Activated CD8-positive, alpha-beta T cell treated with anti-CD3 and anti-CD28 coated beads, Interleukin-2, amount 10 ng/mL, durations not matched to agents 7 days and 5 days (primary cell): ENCODE data around the gene SH3BP5L. TPM values are rescaled to one million over a fixed set of nuclear protein-coding genes. Genes with fewer than 3 reads are reported as not detected.

Experiments
- ATAC-seq: fragments of 150-1000 bp; cut with Tn5 transposase; one replicate; pipeline ENCODE4 v1.10.0; 2021; ENCODE audit warnings: moderate library complexity
- CTCF ChIA-PET: fragments of 350-600 bp; sonication (Branson Sonifier 250); formaldehyde crosslinking; loops from one replicate; lab custom pipeline; 2021; ENCODE audit warnings: antibody characterized with exemption; lab: Charles Lee
- POLR2A ChIA-PET: fragments of 350-600 bp; sonication (Branson Sonifier 250); formaldehyde crosslinking; loops from one replicate; lab custom pipeline; 2021; ENCODE audit warnings: antibody characterized with exemption; lab: Charles Lee
- DNase-seq: peaks from one replicate; pipeline ENCODE4 v3.0.0-alpha.2; 2020
- H3K27ac Mint-ChIP-seq: one replicate; pipeline ENCODE4 v1.8.0; 2021; ENCODE audit warnings: mild to moderate bottlenecking, mixed read lengths
- H3K27me3 Mint-ChIP-seq: one replicate; pipeline ENCODE4 v1.8.0; 2021; ENCODE audit warnings: low read depth, mixed read lengths
- H3K36me3 Mint-ChIP-seq: one replicate; pipeline ENCODE4 v1.8.0; 2021; ENCODE audit warnings: low read depth, mixed read lengths
- H3K4me1 Mint-ChIP-seq: one replicate; pipeline ENCODE4 v1.8.0; 2021; ENCODE audit warnings: low read depth, mixed read lengths
- H3K4me3 Mint-ChIP-seq: one replicate; pipeline ENCODE4 v1.8.0; 2021; ENCODE audit warnings: mild to moderate bottlenecking, mixed read lengths
- H3K9me3 Mint-ChIP-seq: one replicate; pipeline ENCODE4 v1.8.0; 2022; ENCODE audit warnings: mixed read lengths; ENCODE audit not compliant: insufficient read depth
- total RNA-seq, 2 experiments: library from RNA; stranded (reverse); gene quantifications; one replicate each; pipeline ENCODE4 v1.2.3, GENCODE V29; 2021

SH3BP5L gene
- total RNA-seq, 2 experiments from 2014 or later = 28.9 to 31.4 TPM

GRCh38 chr1:248817065-248817464, 8.7 kb downstream of the SH3BP5L start:
- peak; percentile 14 for ATAC-seq
- no peaks in the 10 kb centered on the region for H3K9me3 Mint-ChIP-seq
- CTCF ChIA-PET = interaction anchor here (1.5 kb wide), 1 partner anchor 11 kb away, joined by 6 read pairs; no protein-coding TSS in a partner anchor
- peaks cover 63% of the 10 kb centered on the region for H3K36me3 Mint-ChIP-seq
- H3K4me1 Mint-ChIP-seq = peaks cover 44% of the 10 kb centered on the region
- no peak overlapping the region for H3K4me3 Mint-ChIP-seq
- H3K27ac Mint-ChIP-seq = peak overlapping the region; percentile 81
- POLR2A ChIA-PET = no interaction called here
- no peak for DNase-seq
- no peaks in the 10 kb centered on the region for H3K27me3 Mint-ChIP-seq

DNA sequence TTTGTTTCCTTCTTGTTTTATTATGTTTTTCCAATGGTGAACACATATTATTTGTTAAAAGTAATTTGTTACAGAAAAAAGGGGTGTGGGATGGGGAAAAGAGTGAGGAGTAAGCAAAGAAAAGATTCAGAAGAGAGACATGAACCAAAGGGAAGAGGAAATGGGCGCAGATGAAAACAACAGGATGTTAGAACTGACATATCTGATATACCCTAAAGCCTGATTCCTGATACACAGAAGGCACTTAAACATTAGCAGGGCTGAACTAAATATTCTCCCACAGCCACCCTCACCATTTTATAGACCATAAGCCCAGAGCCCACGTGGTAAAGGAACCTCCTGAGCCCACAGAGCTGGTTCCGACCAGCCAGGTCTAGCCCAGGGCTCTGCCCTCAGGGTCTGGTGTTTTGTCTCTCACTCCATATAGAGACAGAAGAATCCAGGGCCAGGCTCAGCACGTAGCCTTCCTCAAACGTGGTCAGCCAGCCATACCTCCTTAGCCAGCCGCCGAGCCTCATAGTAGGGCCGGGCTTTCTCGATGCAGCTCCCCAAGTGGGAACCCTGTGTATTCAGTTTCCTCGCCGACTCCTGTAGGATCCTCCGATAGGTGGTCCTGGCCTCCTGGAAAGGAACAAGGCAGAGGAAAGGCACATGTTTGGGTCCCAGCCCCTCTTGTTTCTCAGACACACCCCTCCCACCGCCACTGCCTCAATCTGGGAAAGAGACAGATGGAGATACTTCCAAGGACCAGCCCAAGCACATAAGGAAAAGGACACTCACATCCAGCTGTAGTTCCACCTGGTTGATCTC, 9.5 kb downstream of the SH3BP5L start:
- ChIA-PET CTCF (interaction anchor here (1.5 kb wide), 1 partner anchor 10 kb away, joined by 6 read pairs; no protein-coding TSS in a partner anchor), POLR2A (interaction anchor here (0.7 kb wide), 1 partner anchor 1595 kb away, joined by 3 read pairs; no protein-coding TSS in a partner anchor)
- Mint-ChIP-seq H3K4me1 (peaks cover 37% of the 10 kb centered on the region), H3K36me3 (peaks cover 59% of the 10 kb centered on the region), H3K27ac (peak overlapping the region; percentile 81), H3K9me3 (no peaks in the 10 kb centered on the region), H3K4me3 (no peak overlapping the region), H3K27me3 (no peaks in the 10 kb centered on the region)
- ATAC-seq (no peak), DNase-seq (no peak)

DNA sequence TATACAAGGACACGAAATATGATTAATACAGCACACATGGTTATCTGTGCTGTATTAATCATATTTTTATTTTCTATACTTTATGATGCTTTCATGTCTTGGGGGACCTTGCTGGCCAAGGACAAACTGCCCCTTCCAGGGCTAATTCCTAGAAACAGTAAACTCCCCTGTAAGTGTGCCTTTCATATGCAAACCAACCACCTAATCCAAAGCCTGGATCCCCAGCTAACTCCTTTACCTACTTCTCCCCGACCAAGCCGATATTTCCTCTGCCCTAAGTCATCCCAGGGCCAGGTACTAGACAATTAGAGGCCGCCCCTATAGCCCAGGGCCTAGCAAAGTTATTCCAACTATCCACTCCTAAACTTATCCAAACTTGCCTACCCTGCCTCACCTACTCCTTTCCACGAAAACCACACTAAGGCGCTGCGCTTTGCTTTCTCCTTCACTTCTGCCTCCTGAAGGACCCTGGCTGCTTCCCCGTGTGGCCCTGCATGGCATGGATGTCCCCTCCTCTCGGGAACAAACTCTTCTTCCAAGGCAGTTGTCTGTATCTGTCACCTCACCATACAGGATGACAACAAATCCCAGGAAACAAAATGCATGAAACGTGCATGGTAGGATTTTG, 10.2 kb downstream of the SH3BP5L start:
- DNase-seq = no peak
- no peaks in the 10 kb centered on the region for H3K9me3 Mint-ChIP-seq
- H3K4me1 Mint-ChIP-seq = peaks cover 37% of the 10 kb centered on the region
- no peak for ATAC-seq
- H3K27me3 Mint-ChIP-seq = no peaks in the 10 kb centered on the region
- POLR2A ChIA-PET = no interaction called here
- CTCF ChIA-PET = no interaction called here
- no peak overlapping the region for H3K4me3 Mint-ChIP-seq
- peaks cover 58% of the 10 kb centered on the region for H3K36me3 Mint-ChIP-seq
- H3K27ac Mint-ChIP-seq = peak overlapping the region; percentile 81

DNA sequence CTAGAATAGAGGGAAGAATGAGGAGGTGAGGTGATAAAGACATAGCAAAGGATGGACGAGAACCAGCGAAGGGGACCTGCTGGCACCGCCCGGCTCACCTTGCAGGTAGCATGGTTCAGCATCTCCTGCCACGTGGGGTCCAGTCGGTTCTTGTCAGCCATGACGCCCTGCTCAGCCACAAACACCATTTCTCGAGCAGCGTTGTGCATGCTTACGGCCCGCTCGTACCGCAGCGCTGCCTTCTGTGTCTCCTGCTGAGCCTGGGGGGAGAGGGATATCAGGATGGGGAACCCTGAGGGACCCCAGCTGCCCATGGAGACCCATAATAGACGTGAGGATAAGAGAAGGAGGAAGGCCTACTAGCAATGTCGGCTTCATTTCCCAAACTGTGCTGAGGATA, 11.4 kb downstream of the SH3BP5L start:
- H3K4me3 Mint-ChIP-seq = no peak overlapping the region
- peaks cover 33% of the 10 kb centered on the region for H3K4me1 Mint-ChIP-seq
- ChIA-PET CTCF (no interaction called here), POLR2A (no interaction called here)
- no peaks in the 10 kb centered on the region for H3K27me3 Mint-ChIP-seq
- peaks cover 52% of the 10 kb centered on the region for H3K36me3 Mint-ChIP-seq
- H3K27ac Mint-ChIP-seq = peak overlapping the region; percentile 27
- DNase-seq (no peak), ATAC-seq (no peak)
- no peaks in the 10 kb centered on the region for H3K9me3 Mint-ChIP-seq

DNA sequence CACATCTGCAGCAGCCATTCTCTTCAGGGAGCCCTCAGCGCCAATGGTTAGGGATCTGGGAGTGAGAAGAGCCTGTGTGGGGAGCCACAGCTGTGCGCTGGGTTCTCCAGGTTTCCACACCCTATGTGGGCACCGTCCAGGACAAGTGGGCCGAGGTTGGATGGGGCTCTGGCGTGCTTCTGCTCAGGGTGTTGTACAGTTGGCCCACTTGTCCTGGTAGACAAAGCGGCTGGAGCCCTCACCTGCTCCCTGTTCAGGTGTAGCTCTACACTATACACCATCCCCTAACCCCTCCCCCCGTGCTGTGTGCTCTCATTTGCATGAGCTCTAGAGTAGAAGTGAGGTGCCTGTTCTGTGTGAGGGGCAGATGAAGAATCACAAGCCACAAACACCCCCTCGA, 12.2 kb downstream of the SH3BP5L start:
- no peak overlapping the region for H3K27ac Mint-ChIP-seq
- ATAC-seq = no peak
- DNase-seq = no peak
- no peaks in the 10 kb centered on the region for H3K9me3 Mint-ChIP-seq
- POLR2A ChIA-PET = interaction anchor here (1.4 kb wide), 1 partner anchor 13 kb away, joined by 4 read pairs; the partner anchor contains the start of gene SH3BP5L
- H3K4me3 Mint-ChIP-seq = no peak overlapping the region
- no peaks in the 10 kb centered on the region for H3K27me3 Mint-ChIP-seq
- H3K4me1 Mint-ChIP-seq = peaks cover 25% of the 10 kb centered on the region
- CTCF ChIA-PET = no interaction called here
- H3K36me3 Mint-ChIP-seq = peaks cover 47% of the 10 kb centered on the region

DNA sequence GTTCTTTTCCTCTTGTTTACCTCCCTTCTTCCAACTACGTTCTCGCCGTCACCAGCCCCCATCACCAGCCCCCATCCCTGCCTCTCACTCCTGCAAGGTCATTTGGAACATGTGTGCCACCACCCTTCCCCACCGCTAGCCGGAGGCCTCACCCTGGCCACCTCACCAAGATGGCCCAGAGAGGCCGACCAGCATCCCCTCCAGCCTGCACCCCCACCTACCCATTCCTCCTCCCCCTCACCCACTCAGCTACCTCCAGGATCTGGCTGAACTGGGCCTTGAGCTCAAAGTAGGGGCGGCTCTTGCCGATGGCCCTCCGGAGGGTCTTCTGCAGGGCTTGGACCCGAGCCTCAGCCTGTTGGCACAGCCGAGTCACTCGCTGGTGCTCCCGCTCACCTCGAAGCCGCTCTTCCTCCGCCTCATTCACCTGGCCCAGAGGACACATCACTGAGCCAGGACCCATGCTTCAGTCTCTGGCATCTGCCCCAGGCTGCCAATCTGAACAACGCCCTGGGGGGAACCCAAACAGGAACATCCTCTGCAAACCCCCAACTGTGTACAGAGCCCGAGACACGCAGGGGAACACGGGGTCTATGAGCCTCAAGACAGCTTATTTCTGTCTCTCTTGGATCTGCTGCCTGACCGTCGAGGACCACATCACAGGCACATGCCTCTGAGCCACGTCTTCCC, 12.8 kb downstream of the SH3BP5L start:
- peaks cover 43% of the 10 kb centered on the region for H3K36me3 Mint-ChIP-seq
- ChIA-PET POLR2A (interaction anchor here (0.6 to 1.4 kb wide), 2 partner anchors 14 to 27 kb away, joined by 3 to 4 read pairs; partner anchors contain the start of gene SH3BP5L), CTCF (no interaction called here)
- no peak overlapping the region for H3K27ac Mint-ChIP-seq
- H3K4me1 Mint-ChIP-seq = peaks cover 25% of the 10 kb centered on the region
- no peak overlapping the region for H3K4me3 Mint-ChIP-seq
- DNase-seq = no peak
- ATAC-seq = no peak
- H3K27me3 Mint-ChIP-seq = no peaks in the 10 kb centered on the region
- H3K9me3 Mint-ChIP-seq = no peaks in the 10 kb centered on the region

DNA sequence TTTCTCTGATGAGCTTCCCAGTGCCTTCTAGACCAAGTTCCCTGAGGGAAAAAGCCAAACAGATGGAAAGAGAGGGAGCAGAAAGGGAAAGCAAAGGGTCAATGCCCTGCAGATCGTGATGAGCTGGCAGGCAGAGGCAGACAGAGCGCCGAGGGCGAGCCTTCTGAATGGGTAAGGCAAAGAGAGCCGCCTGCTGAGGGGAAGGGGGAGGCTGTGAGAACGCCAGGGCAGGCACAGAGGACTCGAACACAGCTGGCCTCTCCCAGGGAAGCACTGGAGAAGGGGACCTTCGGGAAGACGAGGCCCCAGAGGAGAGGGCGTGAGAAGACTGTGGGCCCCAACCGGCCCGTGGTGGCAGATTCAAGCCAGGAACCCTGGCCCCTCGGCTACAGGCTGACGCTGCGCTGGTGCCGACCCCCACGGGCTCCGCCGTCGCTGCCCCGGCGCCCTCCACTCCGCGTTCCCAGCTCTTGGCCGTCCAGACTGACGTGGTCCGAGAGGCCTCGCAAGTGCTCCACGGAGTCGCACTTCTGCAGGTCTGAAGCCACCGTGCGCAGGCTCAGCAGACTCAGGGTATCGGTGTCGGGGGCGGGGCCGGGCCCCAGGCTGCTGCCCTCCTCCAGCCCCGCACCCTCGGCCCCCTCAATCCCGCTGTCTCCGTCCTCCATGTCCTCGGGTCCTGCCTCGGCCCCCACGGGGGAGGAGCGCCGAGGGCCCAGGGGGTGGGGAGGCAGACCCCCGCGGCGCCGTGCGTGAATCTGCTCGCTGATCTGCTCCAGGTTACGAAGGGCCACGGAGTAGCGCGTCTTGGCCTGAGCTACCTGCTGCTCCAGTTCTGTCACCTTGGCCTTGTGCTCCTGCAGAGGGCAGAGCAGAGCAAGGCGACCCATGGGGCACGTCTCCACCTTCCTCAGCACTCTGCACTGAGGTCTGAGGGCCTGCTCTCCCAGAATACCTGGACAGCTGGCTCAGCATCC, 13.9 kb downstream of the SH3BP5L start:
- H3K36me3 Mint-ChIP-seq = peaks cover 42% of the 10 kb centered on the region
- peaks cover 14% of the 10 kb centered on the region for H3K4me1 Mint-ChIP-seq
- ATAC-seq = no peak
- ChIA-PET CTCF (no interaction called here), POLR2A (no interaction called here)
- no peak overlapping the region for H3K27ac Mint-ChIP-seq
- no peaks in the 10 kb centered on the region for H3K27me3 Mint-ChIP-seq
- no peaks in the 10 kb centered on the region for H3K9me3 Mint-ChIP-seq
- H3K4me3 Mint-ChIP-seq = no peak overlapping the region
- DNase-seq = no peak

DNA sequence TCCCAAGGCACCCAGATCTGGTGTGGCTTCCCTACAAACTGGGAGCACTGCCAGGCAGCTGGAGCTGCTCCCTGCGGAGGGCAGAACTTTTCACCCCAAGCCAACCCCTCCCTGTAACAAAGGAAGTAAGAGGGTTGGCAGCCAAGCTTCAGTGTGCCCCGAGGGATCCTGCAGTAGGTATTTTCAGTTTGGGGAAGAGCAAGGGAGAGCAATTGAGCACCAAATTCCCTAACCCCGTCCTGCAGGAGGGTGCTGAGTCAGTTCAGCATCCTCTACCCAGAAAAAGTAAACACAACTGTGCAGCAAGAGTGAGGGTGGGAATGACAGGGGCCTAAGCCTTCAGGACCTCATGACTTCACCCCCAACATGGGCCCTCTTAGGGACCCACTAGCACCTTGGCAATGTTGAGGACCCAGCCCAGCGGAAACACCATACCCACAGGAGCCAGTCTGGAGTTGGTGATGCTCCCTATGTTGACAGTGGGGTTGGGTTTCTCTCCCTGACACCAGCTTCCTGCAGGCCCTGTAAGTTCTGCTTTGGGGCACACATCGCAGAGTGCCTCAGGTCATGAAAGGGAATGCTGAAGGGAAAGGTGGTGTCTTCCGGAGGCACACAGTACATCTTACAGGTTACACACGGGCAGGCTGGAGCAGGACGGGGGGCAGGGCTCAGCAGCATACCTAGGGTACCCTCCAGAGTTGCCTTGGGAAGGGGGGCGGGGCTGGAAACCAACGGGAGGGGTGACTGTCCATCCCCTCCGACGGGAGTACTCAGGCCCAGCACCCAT, 14.8 kb downstream of the SH3BP5L start:
- ChIA-PET POLR2A (no interaction called here), CTCF (no interaction called here)
- peaks cover 33% of the 10 kb centered on the region for H3K36me3 Mint-ChIP-seq
- H3K4me3 Mint-ChIP-seq = no peak overlapping the region
- no peaks in the 10 kb centered on the region for H3K9me3 Mint-ChIP-seq
- ATAC-seq = no peak
- no peaks in the 10 kb centered on the region for H3K27me3 Mint-ChIP-seq
- no peak overlapping the region for H3K27ac Mint-ChIP-seq
- H3K4me1 Mint-ChIP-seq = peaks cover 6% of the 10 kb centered on the region
- DNase-seq = no peak

DNA sequence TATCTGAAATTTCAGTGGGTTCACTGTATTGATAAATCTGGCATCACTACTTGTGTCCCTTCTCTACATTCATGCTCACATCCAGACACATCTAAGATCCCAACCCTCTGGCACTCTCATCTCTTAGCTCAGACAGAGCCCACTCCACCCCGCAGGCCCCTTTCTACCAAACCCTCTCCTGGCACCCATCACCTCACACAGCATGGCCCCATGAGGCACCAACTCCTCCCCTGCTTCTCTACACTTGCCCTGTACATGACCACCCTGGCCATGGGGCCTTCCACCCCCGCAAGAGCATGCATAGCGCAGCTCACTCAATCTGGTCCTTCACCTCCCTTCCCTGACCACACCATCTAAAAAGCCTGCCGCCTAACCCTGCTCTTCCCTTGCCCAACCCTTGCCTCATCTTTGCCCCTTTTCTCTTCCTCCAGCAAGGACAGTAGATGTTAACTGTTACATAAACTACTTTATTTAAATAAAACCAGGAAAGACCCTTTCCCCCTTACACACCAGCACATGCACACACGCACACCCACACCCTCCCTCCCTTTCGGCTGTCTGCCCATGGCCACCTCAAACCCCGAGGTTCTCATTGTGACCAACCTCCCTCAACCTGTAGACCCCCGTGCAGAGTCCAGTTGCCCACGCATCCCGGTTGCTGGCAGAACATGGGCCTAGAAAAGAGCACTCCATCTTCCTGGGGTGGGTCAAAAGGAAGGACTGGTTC, 15.6 kb downstream of the SH3BP5L start:
- CTCF ChIA-PET = no interaction called here
- DNase-seq = no peak
- no peak for ATAC-seq
- H3K36me3 Mint-ChIP-seq = peaks cover 27% of the 10 kb centered on the region
- POLR2A ChIA-PET = no interaction called here
- H3K9me3 Mint-ChIP-seq = no peaks in the 10 kb centered on the region
- H3K27me3 Mint-ChIP-seq = no peaks in the 10 kb centered on the region
- peaks cover 2% of the 10 kb centered on the region for H3K4me1 Mint-ChIP-seq
- H3K4me3 Mint-ChIP-seq = no peak overlapping the region
- H3K27ac Mint-ChIP-seq = no peak overlapping the region

GRCh38 chr1:248808876-248809275, 16.8 kb downstream of the SH3BP5L start:
- CTCF ChIA-PET = no interaction called here

More at GRCh38 chr1:248808876-248809275, 16.8 kb downstream of the SH3BP5L start:
- Mint-ChIP-seq H3K27ac (no peak overlapping the region), H3K36me3 (peaks cover 17% of the 10 kb centered on the region), H3K9me3 (no peaks in the 10 kb centered on the region), H3K4me1 (peaks cover 10% of the 10 kb centered on the region), H3K27me3 (no peaks in the 10 kb centered on the region), H3K4me3 (no peak overlapping the region)
- POLR2A ChIA-PET = no interaction called here
- DNase-seq (no peak), ATAC-seq (no peak)
